B cell (primary cell): Measurements from ENCODE around the gene SLC2A13. TPM values are rescaled to one million over a fixed set of nuclear protein-coding genes. Genes with fewer than 3 reads are reported as not detected.

Experiments
- ATAC-seq: fragments of 200-7000 bp; cut with Tn5 transposase; one replicate; pipeline ENCODE4 v1.10.0; 2021; ENCODE audit warnings: low read depth, mild to moderate bottlenecking, moderate number of reproducible peaks, moderate library complexity
- CTCF ChIA-PET: fragments of 350-600 bp; sonication (Branson Sonifier 250); formaldehyde crosslinking; loops from one replicate; lab custom pipeline; 2021; ENCODE audit warnings: antibody characterized with exemption, inconsistent platforms; lab: Charles Lee
- POLR2A ChIA-PET: fragments of 350-600 bp; sonication (Branson Sonifier 250); formaldehyde crosslinking; loops from one replicate; lab custom pipeline; 2021; ENCODE audit warnings: antibody characterized with exemption; lab: Charles Lee
- DNase-seq: peaks from one replicate; pipeline ENCODE4 v3.0.0; 2013
- H2AFZ ChIP-seq: 2 replicates; pipeline ENCODE4 v1.6.1; 2012; ENCODE audit warnings: mild to moderate bottlenecking, low read depth, low read length; ENCODE audit not compliant: insufficient read depth, poor library complexity, severe bottlenecking
- H3K27ac ChIP-seq, 2 donors: 1 replicate in 1 of 2; 2 replicates in 1 of 2; pipeline ENCODE4 v1.5.1; 2012 to 2013; ENCODE audit warnings: low read length in 2 of 2, mild to moderate bottlenecking in 2 of 2, moderate library complexity in 1 of 2
- H3K27me3 ChIP-seq, 4 experiments: fragments of 200-600 bp in 1 of 4; sonication (generic) in 1 of 4; replicated peaks in 1 of 4; 1 replicate in 2 of 4; 2 replicates in 2 of 4; pipeline versions ENCODE4 v1.6.1 to v1.7.0; 2013 to 2016; ENCODE audit warnings: low read length in 3 of 4, mild to moderate bottlenecking in 2 of 4, mixed read lengths in 1 of 4, moderate library complexity in 1 of 4; ENCODE audit not compliant: insufficient read depth in 4 of 4, control insufficient read depth in 3 of 4; ENCODE audit errors: control extremely low read depth in 1 of 4
- H3K36me3 ChIP-seq, 2 experiments: replicated peaks in 1 of 2; 1 replicate in 1 of 2; 2 replicates in 1 of 2; pipeline versions ENCODE4 v1.6.1 to v1.7.1; 2013; ENCODE audit warnings: low read length in 1 of 2; ENCODE audit not compliant: insufficient read depth in 2 of 2, control insufficient read depth in 1 of 2; ENCODE audit errors: control extremely low read depth in 1 of 2, extremely low read depth in 1 of 2
- H3K4me1 ChIP-seq, 2 donors: fragments of 200-600 bp in 1 of 2; sonication (generic) in 1 of 2; 1 replicate in 1 of 2; 2 replicates in 1 of 2; pipeline versions ENCODE4 v1.5.1 to v1.6.1; 2013 to 2017; ENCODE audit warnings: low read length in 2 of 2; ENCODE audit not compliant: control insufficient read depth in 2 of 2, insufficient read depth in 2 of 2
- H3K4me2 ChIP-seq: replicated peaks from 2 replicates; pipeline ENCODE3; 2012; ENCODE audit warnings: mild to moderate bottlenecking, low read depth, low read length; ENCODE audit not compliant: poor library complexity, severe bottlenecking
- H3K4me3 ChIP-seq, 5 experiments: fragments of 200-600 bp in 1 of 5; sonication (generic) in 1 of 5; 1 replicate in 3 of 5; 2 replicates in 2 of 5; pipeline versions ENCODE4 v1.5.1 to v1.7.0; 2011 to 2016; ENCODE audit warnings: low read length in 4 of 5, mild to moderate bottlenecking in 4 of 5, low read depth in 2 of 5, control low read depth in 1 of 5, moderate library complexity in 1 of 5; ENCODE audit not compliant: insufficient read depth in 1 of 5; ENCODE audit errors: control extremely low read depth in 1 of 5, extremely low read depth in 1 of 5
- H3K79me2 ChIP-seq: fragments of 200-600 bp; sonication (generic); one replicate; pipeline ENCODE4 v1.6.0; 2016; ENCODE audit warnings: low read length; ENCODE audit not compliant: control insufficient read depth, insufficient read depth
- H3K9ac ChIP-seq: fragments of 200-600 bp; sonication (generic); 2 replicates; pipeline ENCODE4 v1.6.1; 2017; ENCODE audit warnings: mild to moderate bottlenecking, low read length, moderate library complexity
- H3K9me3 ChIP-seq, 3 donors: one replicate each; pipeline versions ENCODE4 v1.6.1 to v1.7.1; 2013; ENCODE audit warnings: low read length in 2 of 3; ENCODE audit not compliant: control insufficient read depth in 2 of 3, insufficient read depth in 1 of 3; ENCODE audit errors: control extremely low read depth in 1 of 3
- H4K20me1 ChIP-seq: 2 replicates; pipeline ENCODE4 v1.6.0; 2012; ENCODE audit warnings: mild to moderate bottlenecking, low read length; ENCODE audit not compliant: insufficient read depth, control insufficient read depth, poor library complexity, severe bottlenecking
- H3K27ac Mint-ChIP-seq: one replicate; pipeline ENCODE4 v1.8.0; 2021; ENCODE audit warnings: mixed read lengths
- H3K27me3 Mint-ChIP-seq: one replicate; pipeline ENCODE4 v1.8.0; 2021; ENCODE audit warnings: mixed read lengths
- H3K4me1 Mint-ChIP-seq: one replicate; pipeline ENCODE4 v1.8.0; 2021; ENCODE audit warnings: mixed read lengths
- H3K4me3 Mint-ChIP-seq: one replicate; pipeline ENCODE4 v1.8.0; 2021; ENCODE audit warnings: mixed read lengths
- H3K9me3 Mint-ChIP-seq: one replicate; pipeline ENCODE4 v1.8.0; 2022; ENCODE audit warnings: mixed read lengths; ENCODE audit not compliant: insufficient read depth
- EZH2 ChIP-seq: IDR thresholded peaks from 2 replicates; pipeline ENCODE4 v1.6.1; 2012; ENCODE audit warnings: borderline replicate concordance, low read depth, mild to moderate bottlenecking, moderate library complexity, low read length; ENCODE audit not compliant: insufficient read depth, poor library complexity, severe bottlenecking
- WGBS: methylation state at CpG from one replicate; pipeline ENCODE4 v1.1.5; 2013; ENCODE audit warnings: missing lambda C conversion rate; ENCODE audit not compliant: insufficient coverage; 5-methylcytosine and 5-hydroxymethylcytosine counted together
- intact Hi-C: fragments of 100-400 bp; cut with micrococcal nuclease; formaldehyde crosslinking; loops from one replicate; pipeline ENCODE4 v1.10.0; 2022
- polyA plus RNA-seq: library from polyadenylated mRNA; depleted of rRNA; stranded (reverse); fragments of >200 nt; gene quantifications from 2 replicates; pipeline ENCODE4 v1.2.3, GENCODE V29; 2012
- total RNA-seq, 2 donors: library from RNA; stranded (reverse); fragments of 120-200 nt in 1 of 2; gene quantifications; 1 replicate in 1 of 2; 2 replicates in 1 of 2; pipeline versions ENCODE4 v1.2.3 to v1.2.4, GENCODE V29; 2013 to 2022
- TF ChIP-seq, protein P1 (sequence below): fragments of 200-600 bp; IDR thresholded peaks from one replicate; pipeline ENCODE4 v1.8.0; 2022; ENCODE audit warnings: antibody characterized with exemption, mild to moderate bottlenecking

The SLC2A13 gene
- total and polyA plus RNA-seq, 2 donors (not counting 1 experiment from before 2014, with no cell fraction given) = 2.1 to 8.6 TPM

DNA sequence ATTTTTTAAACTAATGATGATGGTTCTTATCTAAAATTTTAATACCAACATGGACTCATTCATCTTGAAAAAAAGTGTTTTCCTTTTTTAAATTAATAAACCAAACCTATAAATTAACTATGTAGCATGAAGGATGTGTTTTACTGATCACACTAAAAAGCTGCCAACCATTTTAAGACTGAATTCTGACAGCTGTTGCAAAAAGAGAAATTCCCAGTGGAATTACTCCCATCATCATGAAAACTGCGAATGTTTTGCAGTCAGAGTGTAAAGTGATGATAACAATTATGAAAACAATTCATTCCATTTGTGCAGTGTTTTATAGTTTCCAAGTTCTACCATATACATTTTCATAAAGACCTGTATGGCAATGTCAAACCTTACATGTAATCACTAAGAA is 232.8 kb downstream of the SLC2A13 start:
- Histone ChIP-seq H3K27ac (no peak overlapping the region), H3K4me2 (no peak overlapping the region), H3K9me3 (peaks cover 0 to 2% (median 0%) of the 10 kb centered on the region in 3 donors), H3K79me2 (no peaks in the 10 kb centered on the region), H2AFZ (no peak overlapping the region), H3K27me3 (no peaks in the 10 kb centered on the region), H3K4me1 (no peaks in the 10 kb centered on the region), H3K9ac (no peak overlapping the region), H3K4me3 (no peak overlapping the region), H4K20me1 (no peaks in the 10 kb centered on the region), H3K36me3 (no peaks in the 10 kb centered on the region)
- H3K4me3 Mint-ChIP-seq = no peak overlapping the region
- ChIA-PET POLR2A (no interaction called here), CTCF (no interaction called here)
- DNase-seq = no peak
- H3K27me3 Mint-ChIP-seq = no peaks in the 10 kb centered on the region
- H3K27ac Mint-ChIP-seq = no peak overlapping the region
- WGBS = no CpG with 5 or more reads among the region's 1 CpG
- peaks cover 1% of the 10 kb centered on the region for H3K9me3 Mint-ChIP-seq
- H3K4me1 Mint-ChIP-seq = no peaks in the 10 kb centered on the region
- intact Hi-C loops = no loop called here
- TF ChIP-seq, protein P1, sequence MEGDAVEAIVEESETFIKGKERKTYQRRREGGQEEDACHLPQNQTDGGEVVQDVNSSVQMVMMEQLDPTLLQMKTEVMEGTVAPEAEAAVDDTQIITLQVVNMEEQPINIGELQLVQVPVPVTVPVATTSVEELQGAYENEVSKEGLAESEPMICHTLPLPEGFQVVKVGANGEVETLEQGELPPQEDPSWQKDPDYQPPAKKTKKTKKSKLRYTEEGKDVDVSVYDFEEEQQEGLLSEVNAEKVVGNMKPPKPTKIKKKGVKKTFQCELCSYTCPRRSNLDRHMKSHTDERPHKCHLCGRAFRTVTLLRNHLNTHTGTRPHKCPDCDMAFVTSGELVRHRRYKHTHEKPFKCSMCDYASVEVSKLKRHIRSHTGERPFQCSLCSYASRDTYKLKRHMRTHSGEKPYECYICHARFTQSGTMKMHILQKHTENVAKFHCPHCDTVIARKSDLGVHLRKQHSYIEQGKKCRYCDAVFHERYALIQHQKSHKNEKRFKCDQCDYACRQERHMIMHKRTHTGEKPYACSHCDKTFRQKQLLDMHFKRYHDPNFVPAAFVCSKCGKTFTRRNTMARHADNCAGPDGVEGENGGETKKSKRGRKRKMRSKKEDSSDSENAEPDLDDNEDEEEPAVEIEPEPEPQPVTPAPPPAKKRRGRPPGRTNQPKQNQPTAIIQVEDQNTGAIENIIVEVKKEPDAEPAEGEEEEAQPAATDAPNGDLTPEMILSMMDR = no peak
- TF ChIP-seq EZH2 = no peak
- ATAC-seq = no peak

DNA sequence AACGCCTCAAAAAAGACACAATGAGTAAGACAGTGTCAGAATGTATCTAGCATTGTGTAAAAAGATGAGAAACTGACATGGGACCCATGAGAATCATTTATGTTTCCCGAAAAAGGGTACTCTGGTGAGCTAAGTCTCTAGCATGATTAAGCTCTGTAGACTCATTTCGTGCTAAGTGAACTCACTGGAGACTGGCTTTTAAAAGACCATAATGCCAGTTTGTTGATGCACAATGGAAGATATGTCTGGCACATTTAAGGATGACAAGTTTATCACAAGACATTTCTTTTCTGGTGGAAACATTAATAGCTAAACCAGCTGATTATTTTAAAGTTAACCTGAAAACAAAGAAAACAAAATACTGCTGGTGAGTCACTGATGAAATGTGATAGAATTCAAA is 233.5 kb downstream of the SLC2A13 start:
- Mint-ChIP-seq H3K27me3 (no peaks in the 10 kb centered on the region), H3K4me1 (no peaks in the 10 kb centered on the region), H3K4me3 (no peak overlapping the region), H3K9me3 (no peaks in the 10 kb centered on the region), H3K27ac (no peak overlapping the region)
- Histone ChIP-seq H3K9me3 (no peaks in the 10 kb centered on the region), H3K36me3 (no peaks in the 10 kb centered on the region), H3K4me3 (no peak overlapping the region), H2AFZ (no peak overlapping the region), H3K27me3 (no peaks in the 10 kb centered on the region), H3K4me1 (no peaks in the 10 kb centered on the region), H3K27ac (no peak overlapping the region), H3K9ac (no peak overlapping the region), H3K4me2 (no peak overlapping the region), H3K79me2 (no peaks in the 10 kb centered on the region), H4K20me1 (no peaks in the 10 kb centered on the region)
- DNase-seq (no peak), ATAC-seq (no peak)
- TF ChIP-seq EZH2 = no peak
- TF ChIP-seq, protein P1 = no peak
- ChIA-PET POLR2A (no interaction called here), CTCF (no interaction called here)
- intact Hi-C loops = no loop called here
- WGBS = 94% methylated on average over 3 of the region's 3 CpGs
